Psoas muscle (tissue), 8 donors: ENCODE results near the gene SMYD3. TPM values are rescaled to one million over a fixed set of nuclear protein-coding genes. Genes with fewer than 3 reads are reported as not detected.

Source experiments
- ATAC-seq, 4 donors: fragments of 200-7000 bp; cut with Tn5 transposase; one replicate each; pipeline ENCODE4 v1.9.1; 2020; ENCODE audit warnings: moderate library complexity in 3 of 4, mild to moderate bottlenecking in 2 of 4
- DNase-seq, 2 donors: peaks; one replicate each; pipeline ENCODE4 v3.0.0-alpha.2; 2020
- H3K27ac ChIP-seq: fragments of 200-600 bp; one replicate; pipeline ENCODE4 v1.8.0; 2022
- H3K27me3 ChIP-seq, 3 donors: fragments of 200-600 bp in 1 of 3; one replicate each; pipeline versions ENCODE4 v1.6.1 to v1.8.0; 2013 to 2022; ENCODE audit warnings: low read length in 2 of 3, mild to moderate bottlenecking in 2 of 3, moderate library complexity in 1 of 3; ENCODE audit not compliant: insufficient read depth in 3 of 3
- H3K36me3 ChIP-seq, 2 donors: fragments of 200-600 bp in 1 of 2; one replicate each; pipeline versions ENCODE4 v1.6.1 to v1.8.0; 2013 to 2022; ENCODE audit warnings: low read depth in 1 of 2, mild to moderate bottlenecking in 1 of 2, moderate library complexity in 1 of 2; ENCODE audit not compliant: insufficient read depth in 1 of 2
- H3K4me1 ChIP-seq: fragments of 200-600 bp; one replicate; pipeline ENCODE4 v1.8.0; 2022
- H3K4me3 ChIP-seq: fragments of 200-600 bp; one replicate; pipeline ENCODE4 v1.8.0; 2022; ENCODE audit warnings: mild to moderate bottlenecking
- H3K9me3 ChIP-seq: fragments of 200-600 bp; one replicate; pipeline ENCODE4 v1.8.0; 2022
- CTCF ChIP-seq: fragments of 200-600 bp; IDR thresholded peaks from one replicate; pipeline ENCODE4 v1.8.0; 2022; ENCODE audit warnings: antibody characterized with exemption
- WGBS, 3 donors: extraction: QIAGEN DNeasy Blood & Tissue Kit; methylation state at CpG; one replicate each; pipeline versions ENCODE4 v1.1.6 to v1.1.7; 2013; 5-methylcytosine and 5-hydroxymethylcytosine counted together
- intact Hi-C, 2 donors: fragments of 100-400 bp; cut with DNase I; formaldehyde crosslinking; loops; one replicate each; pipeline versions ENCODE4 v1.11.0 to v1.14.2; 2022
- polyA plus RNA-seq, 3 donors: library from polyadenylated mRNA; stranded (reverse); fragments of 200-250 nt; gene quantifications; one replicate each; pipeline ENCODE4 v1.2.3, GENCODE V29; 2013
- total RNA-seq, 4 donors: library from RNA; stranded (reverse); fragmentation: NEBNext Ultra II Directional in 2 of 4; extraction: Animal tissue kit (Norgen Biotek cat#: 25700) in 2 of 4; gene quantifications; one replicate each; pipeline versions ENCODE4 v1.2.1 to v1.2.4, GENCODE V29; 2021 to 2023
- donor health status: healthy with polysubstance abuse.
- donor health status: DM: no; HTN: no; CAD: no; lungs with moderate emphysema.
- donor health status: Bipolar disorder and iron deficiency.
- donor health status: healthy.
- donor health status: DM: yes; HTN: yes; CAD: no.
- donor health status: DM: no; HTN: no; CAD: no.
- donor health status: DM: no; HTN: no; CAD: no.
- donor health status: DM: yes; HTN: yes; CAD: no.

Gene SMYD3
- total and polyA plus RNA-seq, 7 donors: 2.9 to 6.4 (median 4.9) TPM

GRCh38 chr1:246308533-246309075 is 198.5 kb downstream of the SMYD3 start:
- no peaks in the 10 kb centered on the region for H3K4me1 ChIP-seq
- TF ChIP-seq CTCF: no peak
- H3K36me3 ChIP-seq: no peaks in the 10 kb centered on the region
- ATAC-seq (no peak), DNase-seq (no peak)
- no peak overlapping the region for H3K27ac ChIP-seq
- no peaks in the 10 kb centered on the region for H3K27me3 ChIP-seq
- intact Hi-C loops: no loop called here
- H3K4me3 ChIP-seq: no peak overlapping the region
- WGBS, 3 donors: 81 to 89% (median 85%) methylated on average over 3 of the region's 3 CpGs
- no peaks in the 10 kb centered on the region for H3K9me3 ChIP-seq

GRCh38 chr1:246306415-246307037 is 200.6 kb downstream of the SMYD3 start:
- WGBS, 3 donors: 66 to 84% (median 81%) methylated on average over 3 of the region's 3 CpGs
- H3K4me3 ChIP-seq: no peak overlapping the region
- no peak overlapping the region for H3K27ac ChIP-seq
- H3K27me3 ChIP-seq: no peaks in the 10 kb centered on the region
- H3K36me3 ChIP-seq: no peaks in the 10 kb centered on the region
- no peaks in the 10 kb centered on the region for H3K9me3 ChIP-seq
- no peaks in the 10 kb centered on the region for H3K4me1 ChIP-seq
- DNase-seq (no peak), ATAC-seq (no peak)
- no peak for TF ChIP-seq CTCF
- intact Hi-C loops: no loop called here

- ATAC-seq (no peak), DNase-seq (no peak)
- no peaks in the 10 kb centered on the region for H3K36me3 ChIP-seq
- H3K27me3 ChIP-seq: no peaks in the 10 kb centered on the region
- no peak overlapping the region for H3K27ac ChIP-seq
- H3K9me3 ChIP-seq: no peaks in the 10 kb centered on the region
- no peaks in the 10 kb centered on the region for H3K4me1 ChIP-seq
- TF ChIP-seq CTCF: no peak
- intact Hi-C loops: no loop called here
- H3K4me3 ChIP-seq: no peak overlapping the region
- WGBS, 3 donors: 92 to 95% (median 94%) methylated on average over 5 of the region's 5 CpGs
These were observed 202.4 kb downstream of the SMYD3 start for GRCh38 chr1:246304484-246305259.

GRCh38 chr1:246302711-246303317 is 204.3 kb downstream of the SMYD3 start:
- no peak overlapping the region for H3K27ac ChIP-seq
- no peaks in the 10 kb centered on the region for H3K27me3 ChIP-seq
- intact Hi-C loops: no loop called here
- no peak for TF ChIP-seq CTCF
- H3K36me3 ChIP-seq: no peaks in the 10 kb centered on the region
- no peak overlapping the region for H3K4me3 ChIP-seq
- WGBS, 3 donors: 96 to 100% (median 98%) methylated on average over 2 of the region's 2 CpGs
- no peaks in the 10 kb centered on the region for H3K4me1 ChIP-seq
- DNase-seq: no peak
- H3K9me3 ChIP-seq: no peaks in the 10 kb centered on the region
- no peak for ATAC-seq
